GM12878 (cell line): ENCODE measurements around the gene MAP2K4. TPM values are rescaled to one million over a fixed set of nuclear protein-coding genes. Genes with fewer than 3 reads are reported as not detected.

Experiments used
- ATAC-seq: fragments of 200-7000 bp; cut with Tn5 transposase; 3 replicates; pipeline ENCODE4 v1.9.1; 2020; ENCODE audit warnings: mild to moderate bottlenecking, moderate library complexity
- BruUV-seq: library from RNA; stranded (reverse); fragments of 400-500 nt; replicated peaks from 2 replicates; lab custom pipeline; 2021; lab: Mats Ljungman, UMichigan
- CTCF ChIA-PET: fragments of 300-600 bp; sonication (Branson Sonifier 250); formaldehyde crosslinking; extraction: SDS; loops from one replicate; lab custom pipeline; 2021; ENCODE audit warnings: inconsistent platforms; lab: Yijun Ruan, JAX
- POLR2A ChIA-PET: fragments of 350-600 bp; formaldehyde crosslinking; extraction: SDS; loops from one replicate; lab custom pipeline; 2021; ENCODE audit warnings: inconsistent platforms; lab: Charles Lee
- RAD21 ChIA-PET: fragments of 300-600 bp; sonication (Branson Sonifier 250); formaldehyde crosslinking; loops from one replicate; lab custom pipeline; 2023; ENCODE audit warnings: antibody characterized with exemption; ENCODE audit not compliant: unreplicated experiment; lab: Charles Lee
- SMC1A ChIA-PET: fragments of 300-600 bp; sonication (Branson Sonifier 250); formaldehyde crosslinking; loops from one replicate; lab custom pipeline; 2023; ENCODE audit not compliant: unreplicated experiment, uncharacterized antibody; lab: Charles Lee
- DNase-seq: peaks from one replicate; pipeline ENCODE4 v3.0.0-alpha.2; 2011; ENCODE audit warnings: low read depth, low spot score
- FAIRE-seq: peaks from 3 replicates; lab custom pipeline; 2011; peaks lifted over from hg19 to GRCh38; lab: Jason Lieb, UNC
- H2AFZ ChIP-seq: 2 replicates; pipeline ENCODE4 v1.6.0; 2011; ENCODE audit warnings: low read depth, low read length, control low read depth; ENCODE audit not compliant: control insufficient read depth
- H3K27ac ChIP-seq: 2 replicates; pipeline ENCODE4 v1.5.1; 2011; ENCODE audit warnings: control low read depth; ENCODE audit not compliant: control insufficient read depth, insufficient read depth
- H3K27me3 ChIP-seq, 2 experiments: replicated peaks in 1 of 2; 2 replicates each; pipeline versions ENCODE4 v1.6.0 to v1.6.1; 2011; ENCODE audit warnings: low read length in 1 of 2; ENCODE audit not compliant: control insufficient read depth in 2 of 2, insufficient read depth in 2 of 2
- H3K36me3 ChIP-seq, 2 experiments: 2 replicates each; pipeline ENCODE4 v1.5.1; 2011; ENCODE audit warnings: low read length in 1 of 2; ENCODE audit not compliant: control insufficient read depth in 2 of 2, insufficient read depth in 2 of 2
- H3K4me1 ChIP-seq: 2 replicates; pipeline ENCODE4 v1.6.1; 2011; ENCODE audit warnings: mild to moderate bottlenecking, low read length, moderate library complexity, mixed read lengths; ENCODE audit not compliant: control insufficient read depth, insufficient read depth
- H3K4me2 ChIP-seq: 2 replicates; pipeline ENCODE4 v1.6.0; 2011; ENCODE audit warnings: control low read depth; ENCODE audit not compliant: control insufficient read depth, insufficient read depth
- H3K4me3 ChIP-seq: fragments of 200-600 bp; sonication (generic); 2 replicates; pipeline ENCODE4 v1.5.1; 2016
- H3K79me2 ChIP-seq: 2 replicates; pipeline ENCODE4 v1.6.0; 2011; ENCODE audit warnings: low read length; ENCODE audit not compliant: control insufficient read depth, insufficient read depth
- H3K9ac ChIP-seq: 2 replicates; pipeline ENCODE4 v1.8.0; 2011; ENCODE audit warnings: low read length, control low read depth, mixed read lengths; ENCODE audit not compliant: control insufficient read depth, insufficient read depth
- H3K9me3 ChIP-seq: replicated peaks from 3 replicates; pipeline ENCODE4 v1.5.1; 2011; ENCODE audit warnings: mild to moderate bottlenecking, low read length; ENCODE audit not compliant: control insufficient read depth, insufficient read depth
- H4K20me1 ChIP-seq: 2 replicates; pipeline ENCODE4 v1.6.0; 2011; ENCODE audit not compliant: control insufficient read depth, insufficient read depth
- CHD2 ChIP-seq: IDR thresholded peaks from 2 replicates; pipeline ENCODE4 v1.6.1; 2011; ENCODE audit warnings: low read depth, low read length, improper control_type of control experiment, borderline replicate concordance
- IKZF2 ChIP-seq, 2 experiments: fragments of 450-650 bp; IDR thresholded peaks; 2 replicates each; pipeline ENCODE4 v1.6.1; 2017; ENCODE audit warnings: mild to moderate bottlenecking in 2 of 2, moderate library complexity in 2 of 2
- POU2F2 ChIP-seq: IDR thresholded peaks from 3 replicates; pipeline ENCODE4 v1.6.1; 2011; ENCODE audit warnings: low read depth, mild to moderate bottlenecking, low read length, borderline replicate concordance
- SRF ChIP-seq, 2 experiments: IDR thresholded peaks; 2 replicates each; pipeline ENCODE4 v1.6.1; 2011; ENCODE audit warnings: low read depth in 2 of 2, low read length in 2 of 2, mild to moderate bottlenecking in 1 of 2, moderate library complexity in 1 of 2
- SUPT20H ChIP-seq: IDR thresholded peaks from 2 replicates; pipeline ENCODE4 v1.6.1; 2011; ENCODE audit warnings: low read depth, mild to moderate bottlenecking, low read length, moderate library complexity, borderline replicate concordance; ENCODE audit not compliant: control insufficient read depth
- ZNF207 ChIP-seq: fragments of 450-650 bp; IDR thresholded peaks from 2 replicates; pipeline ENCODE4 v1.6.1; 2014; ENCODE audit warnings: antibody characterized with exemption, mild to moderate bottlenecking, borderline replicate concordance
- ZNF217 ChIP-seq: fragments of 450-650 bp; IDR thresholded peaks from 2 replicates; pipeline ENCODE4 v1.6.1; 2017; ENCODE audit warnings: antibody characterized with exemption, mild to moderate bottlenecking
- WGBS: methylation state at CpG from one replicate; pipeline ENCODE4 v1.1.6; 2016; ENCODE audit warnings: low lambda C conversion rate; ENCODE audit not compliant: insufficient replicate concordance, insufficient coverage; ENCODE audit errors: missing lambda C conversion rate; 5-methylcytosine and 5-hydroxymethylcytosine counted together
- in situ Hi-C: fragments of 300-500 bp; cut with MboI; formaldehyde crosslinking; loops from 9 replicates; pipeline ENCODE4 v1.14.3; 2018; ENCODE audit warnings: mixed read lengths
- intact Hi-C: fragments of 100-400 bp; cut with micrococcal nuclease; formaldehyde crosslinking; loops from one replicate; pipeline ENCODE4 v1.14.2; 2022; ENCODE audit not compliant: unreplicated experiment
- polyA plus RNA-seq, 11 experiments: library from polyadenylated mRNA; depleted of rRNA in 4 of 11; unstranded in 6 of 11; stranded (reverse) in 5 of 11; fragments of >200 nt; fragmentation: Nextera tagmentation in 4 of 11; fragmentation: Illumina TruSeq in 1 of 11; extraction: Ambion mirVana in 4 of 11; extraction: Trizol in 1 of 11; gene quantifications; 1 replicate in 1 of 11; 2 replicates in 10 of 11; pipeline versions ENCODE4 v1.2.1 to v1.2.3, GENCODE V29; 2011 to 2016; ENCODE audit warnings: inconsistent platforms in 2 of 11, missing spikeins in 2 of 11, low read depth in 1 of 11
- total RNA-seq, 4 experiments: library from RNA; depleted of rRNA in 3 of 4; stranded (reverse); fragments of >200 nt in 3 of 4; fragmentation: Illumina TruSeq in 1 of 4; extraction: Trizol in 1 of 4; gene quantifications; 2 replicates each; pipeline versions ENCODE4 v1.2.1 to v1.2.3, GENCODE V29; 2013 to 2021
- TF ChIP-seq, protein P1 (sequence below): fragments of 150-350 bp; IDR thresholded peaks from 2 replicates; pipeline ENCODE4 v1.6.1; 2014; ENCODE audit warnings: mild to moderate bottlenecking, low read depth, low read length
- TF ChIP-seq, protein P2 (sequence below): IDR thresholded peaks from 2 replicates; pipeline ENCODE4 v1.6.1; 2012; ENCODE audit warnings: low read depth, low read length, improper control_type of control experiment
- TF ChIP-seq, protein P3 (sequence below): fragments of 450-650 bp; IDR thresholded peaks from 2 replicates; pipeline ENCODE4 v1.6.1; 2017; ENCODE audit warnings: borderline replicate concordance

The MAP2K4 gene
- total and polyA plus RNA-seq, 10 of the 15 experiments (the other 5 are each of a cell fraction or from before 2014, with no cell fraction given), result 5.4 to 34.1 (median 25.5) TPM

DNA sequence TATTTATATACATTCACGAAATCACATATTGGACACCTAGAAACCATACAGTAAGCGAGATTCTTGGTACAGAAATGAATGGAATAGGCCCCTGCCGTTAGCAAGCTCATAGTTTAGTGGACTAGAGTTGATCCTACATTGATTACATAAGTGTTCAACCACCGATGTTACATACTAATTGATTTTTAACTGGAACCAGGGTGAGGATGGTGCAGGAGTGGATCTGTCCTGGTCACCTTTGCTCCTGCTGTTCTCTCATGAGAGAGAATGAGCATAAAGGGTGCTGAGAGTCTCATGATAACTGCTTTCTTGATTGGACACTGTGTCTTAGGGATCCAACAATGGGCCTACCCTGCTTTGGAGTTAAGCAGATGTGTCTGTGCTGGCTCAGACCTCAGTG is 13.9 kb downstream of the MAP2K4 start:
- Histone ChIP-seq H3K9me3 (no peaks in the 10 kb centered on the region; the same call in 2 of the 3 replicates), H3K4me1 (no peaks in the 10 kb centered on the region), H3K4me3 (no peak overlapping the region), H3K27ac (no peak overlapping the region), H2AFZ (no peak overlapping the region), H3K4me2 (no peak overlapping the region), H4K20me1 (no peaks in the 10 kb centered on the region), H3K9ac (no peak overlapping the region), H3K36me3 (no peaks in the 10 kb centered on the region), H3K27me3 (no peaks in the 10 kb centered on the region), H3K79me2 (peaks cover 9% of the 10 kb centered on the region)
- ChIA-PET SMC1A (interaction anchor here (2.1 kb wide), 1 partner anchor 12 kb away, joined by 7 read pairs; no protein-coding TSS in a partner anchor), RAD21 (no interaction called here), POLR2A (interaction anchor here (1.5 kb wide), 1 partner anchor 14 kb away, joined by 5 read pairs; the partner anchor contains the start of gene MAP2K4), CTCF (interaction anchor here (1.0 to 1.3 kb wide), 2 partner anchors 10 to 48 kb away, joined by 3 read pairs; no protein-coding TSS in a partner anchor)
- in situ Hi-C loops, result no loop called here
- FAIRE-seq, result no peak
- intact Hi-C loops, result no loop called here
- no peak for DNase-seq
- TF ChIP-seq SUPT20H, result no peak
- TF ChIP-seq, protein P1, sequence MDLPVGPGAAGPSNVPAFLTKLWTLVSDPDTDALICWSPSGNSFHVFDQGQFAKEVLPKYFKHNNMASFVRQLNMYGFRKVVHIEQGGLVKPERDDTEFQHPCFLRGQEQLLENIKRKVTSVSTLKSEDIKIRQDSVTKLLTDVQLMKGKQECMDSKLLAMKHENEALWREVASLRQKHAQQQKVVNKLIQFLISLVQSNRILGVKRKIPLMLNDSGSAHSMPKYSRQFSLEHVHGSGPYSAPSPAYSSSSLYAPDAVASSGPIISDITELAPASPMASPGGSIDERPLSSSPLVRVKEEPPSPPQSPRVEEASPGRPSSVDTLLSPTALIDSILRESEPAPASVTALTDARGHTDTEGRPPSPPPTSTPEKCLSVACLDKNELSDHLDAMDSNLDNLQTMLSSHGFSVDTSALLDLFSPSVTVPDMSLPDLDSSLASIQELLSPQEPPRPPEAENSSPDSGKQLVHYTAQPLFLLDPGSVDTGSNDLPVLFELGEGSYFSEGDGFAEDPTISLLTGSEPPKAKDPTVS, result no peak
- TF ChIP-seq, protein P2, sequence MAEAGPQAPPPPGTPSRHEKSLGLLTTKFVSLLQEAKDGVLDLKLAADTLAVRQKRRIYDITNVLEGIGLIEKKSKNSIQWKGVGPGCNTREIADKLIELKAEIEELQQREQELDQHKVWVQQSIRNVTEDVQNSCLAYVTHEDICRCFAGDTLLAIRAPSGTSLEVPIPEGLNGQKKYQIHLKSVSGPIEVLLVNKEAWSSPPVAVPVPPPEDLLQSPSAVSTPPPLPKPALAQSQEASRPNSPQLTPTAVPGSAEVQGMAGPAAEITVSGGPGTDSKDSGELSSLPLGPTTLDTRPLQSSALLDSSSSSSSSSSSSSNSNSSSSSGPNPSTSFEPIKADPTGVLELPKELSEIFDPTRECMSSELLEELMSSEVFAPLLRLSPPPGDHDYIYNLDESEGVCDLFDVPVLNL, result no peak
- ATAC-seq, result no peak
- no TSS peak for BruUV-seq
- 97% methylated on average over 4 of the region's 4 CpGs for WGBS

DNA sequence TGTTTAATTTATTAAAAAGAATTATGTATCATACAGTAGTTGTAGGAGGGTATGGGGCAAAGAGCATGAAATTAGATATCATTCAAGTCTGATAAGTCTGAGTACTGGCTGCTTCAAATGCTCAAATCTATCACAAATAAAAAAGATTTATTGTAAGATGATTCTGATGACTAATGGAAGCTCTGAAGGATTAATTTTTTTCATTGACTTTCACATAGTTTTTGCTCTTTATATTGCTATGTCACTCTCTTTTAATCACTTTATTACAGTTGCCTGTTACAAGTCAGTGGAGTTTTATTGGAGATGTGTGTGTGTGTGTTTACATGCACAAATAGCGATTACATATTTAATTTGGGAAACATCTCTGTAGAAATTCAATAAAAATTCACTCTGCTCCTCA is 15.0 kb downstream of the MAP2K4 start:
- no peaks in the 10 kb centered on the region for H4K20me1 ChIP-seq

More for the DNA sequence above, 15.0 kb downstream of the MAP2K4 start:
- Histone ChIP-seq H3K27me3 (no peaks in the 10 kb centered on the region), H3K36me3 (no peaks in the 10 kb centered on the region), H3K4me3 (no peak overlapping the region), H3K9me3 (no peaks in the 10 kb centered on the region; the same call in 2 of the 3 replicates), H3K79me2 (peaks cover 9% of the 10 kb centered on the region), H2AFZ (no peak overlapping the region), H3K4me2 (no peak overlapping the region), H3K9ac (no peak overlapping the region), H3K27ac (no peak overlapping the region), H3K4me1 (no peaks in the 10 kb centered on the region)
- RAD21 ChIA-PET, result no interaction called here
- no peak for FAIRE-seq
- BruUV-seq, result no TSS peak
- WGBS, result 96% methylated on average over 1 of the region's 1 CpG
- no peak for DNase-seq
- SMC1A ChIA-PET, result interaction anchor here (1.8 kb wide), 1 partner anchor 11 kb away, joined by 6 read pairs; no protein-coding TSS in a partner anchor
- CTCF ChIA-PET, result interaction anchor here (1.6 to 2.1 kb wide), 2 partner anchors 10 to 13 kb away, joined by 4 to 8 read pairs; no protein-coding TSS in a partner anchor
- TF ChIP-seq ZNF217 (no peak), CHD2 (no peak), IKZF2 (IDR thresholded peaks at IDR 0.05) (no peak), POU2F2 (no peak), SRF (IDR thresholded peaks at IDR 0.05; ENCODE audit: low read depth in 2 of 2, low read length in 2 of 2) (no peak), ZNF207 (no peak)
- TF ChIP-seq, protein P3, sequence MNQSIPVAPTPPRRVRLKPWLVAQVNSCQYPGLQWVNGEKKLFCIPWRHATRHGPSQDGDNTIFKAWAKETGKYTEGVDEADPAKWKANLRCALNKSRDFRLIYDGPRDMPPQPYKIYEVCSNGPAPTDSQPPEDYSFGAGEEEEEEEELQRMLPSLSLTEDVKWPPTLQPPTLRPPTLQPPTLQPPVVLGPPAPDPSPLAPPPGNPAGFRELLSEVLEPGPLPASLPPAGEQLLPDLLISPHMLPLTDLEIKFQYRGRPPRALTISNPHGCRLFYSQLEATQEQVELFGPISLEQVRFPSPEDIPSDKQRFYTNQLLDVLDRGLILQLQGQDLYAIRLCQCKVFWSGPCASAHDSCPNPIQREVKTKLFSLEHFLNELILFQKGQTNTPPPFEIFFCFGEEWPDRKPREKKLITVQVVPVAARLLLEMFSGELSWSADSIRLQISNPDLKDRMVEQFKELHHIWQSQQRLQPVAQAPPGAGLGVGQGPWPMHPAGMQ, result no peak
- in situ Hi-C loops (no loop called here), intact Hi-C loops (no loop called here)
- no peak for ATAC-seq
- POLR2A ChIA-PET, result no interaction called here
